Naive B cell (primary cell): ENCODE measurements around the gene WLS. TPM values are rescaled to one million over a fixed set of nuclear protein-coding genes. Genes with fewer than 3 reads are reported as not detected.
A peak's percentile ranks its signal among the peaks of the same experiment; 100 is the strongest.
"Not testable (repeated sequence)": the region's sequence is repeated elsewhere in the genome, so short reads cannot be mapped to it uniquely, and the experiment has no call there.

ENCODE experiments used
- ATAC-seq, 2 donors: fragments of 150-1000 bp; cut with Tn5 transposase; 2 replicates each; pipeline ENCODE4 v1.10.0; 2021; ENCODE audit warnings: low read depth in 2 of 2, mild to moderate bottlenecking in 2 of 2, moderate library complexity in 2 of 2
- DNase-seq: peaks from one replicate; pipeline ENCODE4 v3.0.0; 2022
- H3K27ac Mint-ChIP-seq, 6 donors: one replicate each; pipeline ENCODE4 v1.8.0; 2020 to 2022; ENCODE audit warnings: mild to moderate bottlenecking in 6 of 6, mixed read lengths in 6 of 6, moderate library complexity in 5 of 6, inconsistent platforms in 2 of 6
- H3K27me3 Mint-ChIP-seq, 3 donors: one replicate each; pipeline ENCODE4 v1.8.0; 2021 to 2022; ENCODE audit warnings: mixed read lengths in 3 of 3, mild to moderate bottlenecking in 1 of 3
- H3K36me3 Mint-ChIP-seq, 2 donors: one replicate each; pipeline ENCODE4 v1.8.0; 2020 to 2022; ENCODE audit warnings: mixed read lengths in 2 of 2, inconsistent platforms in 1 of 2, mild to moderate bottlenecking in 1 of 2
- H3K4me1 Mint-ChIP-seq, 3 donors: one replicate each; pipeline ENCODE4 v1.8.0; 2020 to 2022; ENCODE audit warnings: mixed read lengths in 3 of 3, inconsistent platforms in 1 of 3, mild to moderate bottlenecking in 1 of 3, moderate library complexity in 1 of 3
- H3K4me3 Mint-ChIP-seq, 8 donors: one replicate each; pipeline ENCODE4 v1.8.0; 2020 to 2022; ENCODE audit warnings: mild to moderate bottlenecking in 8 of 8, mixed read lengths in 8 of 8, moderate library complexity in 8 of 8, inconsistent platforms in 2 of 8
- H3K9me3 Mint-ChIP-seq, 7 donors: one replicate each; pipeline ENCODE4 v1.8.0; 2020 to 2022; ENCODE audit warnings: mixed read lengths in 7 of 7, mild to moderate bottlenecking in 5 of 7, inconsistent platforms in 2 of 7, moderate library complexity in 1 of 7
- polyA plus RNA-seq, 6 donors: library from polyadenylated mRNA; unstranded; fragments of 300-500 nt; fragmentation: Illumina TruSeq; gene quantifications; one replicate each; pipeline ENCODE4 v1.2.3, GENCODE V29; 2021; ENCODE audit warnings: low read depth in 6 of 6

WLS gene
- polyA plus RNA-seq, 6 donors from 2014 or later: 0.78 TPM; not detected in 5

- H3K4me3 Mint-ChIP-seq: no peak overlapping the region
- no peaks in the 10 kb centered on the region for H3K9me3 Mint-ChIP-seq
- ATAC-seq: no peak
- H3K27me3 Mint-ChIP-seq: peaks cover 14 to 25% (median 18%) of the 10 kb centered on the region in 3 donors
- H3K27ac Mint-ChIP-seq: no peak overlapping the region
- H3K36me3 Mint-ChIP-seq: no peaks in the 10 kb centered on the region
- no peak for DNase-seq
- peaks cover 0 to 8% (median 0%) of the 10 kb centered on the region in 3 donors for H3K4me1 Mint-ChIP-seq
Measured at GRCh38 chr1:68181165-68181556, 51.2 kb downstream of the WLS start.

GRCh38 chr1:68180441-68181164 lies 51.7 kb downstream of the WLS start:
- Mint-ChIP-seq H3K27ac (peak overlapping the region in 1 of 6 donors; percentile 7), H3K4me1 (peaks cover 0 to 8% (median 0%) of the 10 kb centered on the region in 3 donors), H3K36me3 (no peaks in the 10 kb centered on the region), H3K27me3 (peaks cover 14 to 26% (median 18%) of the 10 kb centered on the region in 3 donors), H3K9me3 (no peaks in the 10 kb centered on the region), H3K4me3 (no peak overlapping the region)
- DNase-seq (no peak), ATAC-seq (no peak)

- H3K9me3 Mint-ChIP-seq: peaks cover 0 to 3% (median 0%) of the 10 kb centered on the region in 7 donors
- DNase-seq: no peak
- ATAC-seq: no peak
- no peaks in the 10 kb centered on the region for H3K36me3 Mint-ChIP-seq
- peak overlapping the region in 2 of 8 donors; percentile 2 to 4 for H3K4me3 Mint-ChIP-seq
- peaks cover 0 to 8% (median 0%) of the 10 kb centered on the region in 3 donors for H3K4me1 Mint-ChIP-seq
- H3K27me3 Mint-ChIP-seq: peaks cover 0 to 21% (median 10%) of the 10 kb centered on the region in 3 donors
- H3K27ac Mint-ChIP-seq: peak overlapping the region in 1 of 6 donors; percentile 25
Measured at GRCh38 chr1:68178821-68179490, 53.4 kb downstream of the WLS start.

GRCh38 chr1:68175621-68176398 lies 56.5 kb downstream of the WLS start:
- Mint-ChIP-seq H3K27ac (no peak overlapping the region), H3K4me1 (peaks cover 0 to 8% (median 0%) of the 10 kb centered on the region in 3 donors), H3K9me3 (peaks cover 0 to 8% (median 2%) of the 10 kb centered on the region in 7 donors), H3K4me3 (no peak overlapping the region), H3K27me3 (peaks cover 3 to 23% (median 9%) of the 10 kb centered on the region in 3 donors), H3K36me3 (no peaks in the 10 kb centered on the region)
- no peak for ATAC-seq
- no peak for DNase-seq

GRCh38 chr1:68174738-68175113 lies 57.6 kb downstream of the WLS start:
- peaks cover 0 to 8% (median 0%) of the 10 kb centered on the region in 3 donors for H3K4me1 Mint-ChIP-seq
- H3K36me3 Mint-ChIP-seq: no peaks in the 10 kb centered on the region
- ATAC-seq: no peak
- H3K27ac Mint-ChIP-seq: peak overlapping the region in 2 of 6 donors; percentile 2 to 27
- peaks cover 3 to 28% (median 14%) of the 10 kb centered on the region in 3 donors for H3K27me3 Mint-ChIP-seq
- DNase-seq: no peak
- peaks cover 0 to 13% (median 2%) of the 10 kb centered on the region in 7 donors for H3K9me3 Mint-ChIP-seq
- H3K4me3 Mint-ChIP-seq: no peak overlapping the region

- Mint-ChIP-seq H3K27me3 (peaks cover 4 to 28% (median 14%) of the 10 kb centered on the region in 3 donors), H3K36me3 (no peaks in the 10 kb centered on the region), H3K9me3 (peaks cover 0 to 13% (median 2%) of the 10 kb centered on the region in 7 donors), H3K27ac (peak overlapping the region in 1 of 6 donors; percentile 44), H3K4me1 (peaks cover 0 to 8% (median 0%) of the 10 kb centered on the region in 3 donors), H3K4me3 (no peak overlapping the region)
- no peak for ATAC-seq
- DNase-seq: no peak
Measured at GRCh38 chr1:68173936-68174737, 58.2 kb downstream of the WLS start.

GRCh38 chr1:68173283-68173935 lies 58.9 kb downstream of the WLS start:
- Mint-ChIP-seq H3K27ac (no peak overlapping the region), H3K4me3 (no peak overlapping the region), H3K36me3 (no peaks in the 10 kb centered on the region), H3K4me1 (peaks cover 0 to 4% (median 0%) of the 10 kb centered on the region in 3 donors), H3K27me3 (peaks cover 8 to 27% (median 14%) of the 10 kb centered on the region in 3 donors), H3K9me3 (peaks cover 0 to 13% (median 2%) of the 10 kb centered on the region in 7 donors)
- DNase-seq: no peak
- no peak for ATAC-seq

- H3K9me3 Mint-ChIP-seq: peaks cover 0 to 13% (median 2%) of the 10 kb centered on the region in 7 donors
- H3K36me3 Mint-ChIP-seq, DNase-seq, ATAC-seq, H3K4me3 Mint-ChIP-seq, H3K4me1 Mint-ChIP-seq, H3K27ac Mint-ChIP-seq: not testable (repeated sequence)
- H3K27me3 Mint-ChIP-seq: peaks cover 13 to 32% (median 14%) of the 10 kb centered on the region in 3 donors
Measured at GRCh38 chr1:68171795-68172194, 60.5 kb downstream of the WLS start.

- H3K36me3 Mint-ChIP-seq: no peaks in the 10 kb centered on the region
- H3K4me1 Mint-ChIP-seq: no peaks in the 10 kb centered on the region
- H3K27ac Mint-ChIP-seq: no peak overlapping the region
- peaks cover 13 to 27% (median 15%) of the 10 kb centered on the region in 3 donors for H3K27me3 Mint-ChIP-seq
- peaks cover 0 to 13% (median 2%) of the 10 kb centered on the region in 7 donors for H3K9me3 Mint-ChIP-seq
- ATAC-seq (no peak), DNase-seq (no peak)
- H3K4me3 Mint-ChIP-seq: no peak overlapping the region
Measured at GRCh38 chr1:68168545-68169171, 63.7 kb downstream of the WLS start.

GRCh38 chr1:68167211-68167610 lies 65.1 kb downstream of the WLS start:
- Mint-ChIP-seq H3K4me1 (no peaks in the 10 kb centered on the region), H3K4me3 (no peak overlapping the region), H3K9me3 (peaks cover 0 to 13% (median 2%) of the 10 kb centered on the region in 7 donors), H3K36me3 (no peaks in the 10 kb centered on the region), H3K27me3 (peaks cover 9 to 22% (median 15%) of the 10 kb centered on the region in 3 donors), H3K27ac (no peak overlapping the region)
- no peak for ATAC-seq
- no peak for DNase-seq

- DNase-seq: no peak
- no peaks in the 10 kb centered on the region for H3K36me3 Mint-ChIP-seq
- no peak for ATAC-seq
- peaks cover 4 to 7% (median 6%) of the 10 kb centered on the region in 3 donors for H3K4me1 Mint-ChIP-seq
- H3K4me3 Mint-ChIP-seq: no peak overlapping the region
- H3K9me3 Mint-ChIP-seq: peaks cover 0 to 10% (median 0%) of the 10 kb centered on the region in 7 donors
- peaks cover 9 to 22% (median 15%) of the 10 kb centered on the region in 3 donors for H3K27me3 Mint-ChIP-seq
- peak overlapping the region in 2 of 6 donors; percentile 37 to 40 for H3K27ac Mint-ChIP-seq
Measured at GRCh38 chr1:68166348-68166747, 66.0 kb downstream of the WLS start.

- H3K36me3 Mint-ChIP-seq: no peaks in the 10 kb centered on the region
- no peak overlapping the region for H3K4me3 Mint-ChIP-seq
- H3K4me1 Mint-ChIP-seq: peaks cover 5 to 13% (median 8%) of the 10 kb centered on the region in 3 donors
- ATAC-seq (no peak), DNase-seq (no peak)
- H3K9me3 Mint-ChIP-seq: peaks cover 0 to 3% (median 0%) of the 10 kb centered on the region in 7 donors
- H3K27ac Mint-ChIP-seq: no peak overlapping the region
- peaks cover 3 to 16% (median 15%) of the 10 kb centered on the region in 3 donors for H3K27me3 Mint-ChIP-seq
Measured at GRCh38 chr1:68165665-68166064, 66.7 kb downstream of the WLS start.
